Measurements from ENCODE around the gene NMUR1.

- TF ChIP-seq EZH2 (IDR thresholded peaks at IDR 0.05; ENCODE audit: insufficient read depth, low read length) (no peak), CTCF (IDR thresholded peaks at IDR 0.05; ENCODE audit: insufficient read depth, low read depth, low read length) (no peak)
These were observed 35.8 kb upstream of the NMUR1 start for GRCh38 chr2:231565887-231566594.
